Measurements from ENCODE around the gene UTP11.
"Not testable (repeated sequence)": the region's sequence is repeated elsewhere in the genome, so short reads cannot be mapped to it uniquely, and the experiment has no call there.

Gene UTP11, protein sequence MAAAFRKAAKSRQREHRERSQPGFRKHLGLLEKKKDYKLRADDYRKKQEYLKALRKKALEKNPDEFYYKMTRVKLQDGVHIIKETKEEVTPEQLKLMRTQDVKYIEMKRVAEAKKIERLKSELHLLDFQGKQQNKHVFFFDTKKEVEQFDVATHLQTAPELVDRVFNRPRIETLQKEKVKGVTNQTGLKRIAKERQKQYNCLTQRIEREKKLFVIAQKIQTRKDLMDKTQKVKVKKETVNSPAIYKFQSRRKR

DNA sequence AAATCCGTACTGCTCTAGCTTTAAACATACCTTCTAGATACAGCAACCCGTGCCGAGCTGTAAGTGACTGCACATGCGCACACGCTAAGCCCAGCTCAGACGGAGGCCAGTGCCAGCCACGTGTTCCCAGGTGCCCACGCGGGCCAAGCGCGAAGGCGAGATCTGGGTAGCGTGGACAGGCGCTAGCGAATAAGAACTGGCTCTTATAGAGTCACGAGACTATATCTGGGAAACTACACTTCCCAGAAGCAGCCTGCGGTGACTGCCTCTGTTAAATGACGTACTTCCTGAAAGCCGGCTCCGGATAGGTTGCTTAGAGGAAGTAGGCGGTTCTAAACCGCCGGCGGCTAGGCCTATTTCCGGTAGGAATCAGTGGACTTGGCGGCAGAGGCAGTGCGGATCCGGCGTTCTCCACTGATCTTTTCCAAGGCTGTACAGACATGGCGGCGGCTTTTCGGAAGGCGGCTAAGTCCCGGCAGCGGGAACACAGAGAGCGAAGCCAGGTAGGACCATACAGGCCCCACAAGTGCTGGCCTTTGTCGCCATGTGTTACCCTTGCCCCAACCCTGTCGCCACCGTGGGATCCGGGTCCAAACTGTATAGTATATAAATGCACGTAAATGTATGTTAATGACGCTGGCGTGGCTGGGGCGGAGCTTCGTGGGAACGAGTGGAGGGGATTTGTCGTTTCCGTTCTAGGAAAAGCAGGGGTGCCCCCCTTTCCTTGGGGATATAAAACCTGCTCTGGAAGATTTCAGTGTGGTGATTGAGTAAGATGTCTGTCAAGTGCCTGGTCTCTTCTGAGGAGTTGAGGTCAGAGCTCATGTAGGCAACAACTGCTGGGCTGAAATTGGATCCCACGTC is at the start of gene UTP11:
TSS of gene UTP11 (plus strand) at position 372 of the 864 bp plus-strand sequence. CDS start at position 441, 69 bp downstream.
- peak; percentile 90 for DNase-seq

DNA sequence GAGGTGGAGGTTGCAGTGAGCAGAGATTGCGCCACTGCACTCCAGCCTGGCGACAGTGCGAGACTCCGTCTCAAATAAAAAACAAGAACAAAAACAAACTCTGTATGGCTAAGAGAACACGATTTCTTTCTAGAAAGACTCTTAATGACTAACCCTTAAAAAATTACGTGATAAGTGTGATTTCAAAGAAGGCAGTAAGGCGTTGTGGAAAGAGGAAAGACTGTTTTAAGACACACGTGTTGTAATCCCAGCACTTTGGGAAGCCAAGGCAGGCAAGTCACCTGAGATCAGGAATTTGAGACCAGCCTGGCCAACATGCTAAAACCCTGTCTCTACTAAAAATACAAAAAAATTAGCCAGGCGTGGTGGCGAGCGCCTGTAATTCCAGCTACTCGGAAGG is 48.4 kb upstream of the UTP11 start:
- not testable (repeated sequence) for DNase-seq

DNA sequence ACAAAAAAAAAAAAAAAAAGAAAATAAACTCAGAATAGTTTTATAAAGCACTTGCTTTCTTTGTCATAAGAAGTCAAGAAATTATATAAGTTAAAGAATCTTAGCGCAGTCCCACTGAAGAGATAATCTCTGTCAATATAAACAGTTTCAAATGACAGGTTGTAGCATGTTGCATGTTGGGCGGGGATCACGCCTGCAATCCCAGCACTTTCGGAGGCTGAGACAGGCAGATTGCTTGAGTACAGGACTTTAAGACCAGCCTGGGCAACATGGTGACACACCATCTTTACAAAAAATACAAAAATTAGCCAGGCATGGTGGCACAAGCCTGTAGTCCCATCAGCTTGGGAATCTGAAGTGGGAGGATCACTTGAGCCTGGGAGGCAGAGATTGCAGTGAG is 47.2 kb upstream of the UTP11 start:
- DNase-seq = no peak

DNA sequence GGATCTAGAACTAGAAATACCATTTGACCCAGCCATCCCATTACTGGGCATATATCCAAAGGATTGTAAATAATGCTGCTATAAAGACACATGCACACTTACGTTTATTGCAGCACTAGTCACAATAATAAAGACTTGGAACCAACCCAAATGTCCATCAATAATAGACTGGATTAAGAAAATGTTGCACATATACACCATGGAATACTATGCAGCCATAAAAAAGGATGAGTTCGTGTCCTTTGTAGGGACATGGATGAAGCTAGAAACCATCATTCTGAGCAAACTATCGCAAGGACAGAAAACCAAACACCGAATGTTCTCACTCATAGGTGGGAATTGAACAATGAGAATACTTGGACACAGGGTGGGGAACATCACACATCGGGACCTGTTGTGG is 38.9 kb upstream of the UTP11 start:
- not testable (repeated sequence) for DNase-seq

DNA sequence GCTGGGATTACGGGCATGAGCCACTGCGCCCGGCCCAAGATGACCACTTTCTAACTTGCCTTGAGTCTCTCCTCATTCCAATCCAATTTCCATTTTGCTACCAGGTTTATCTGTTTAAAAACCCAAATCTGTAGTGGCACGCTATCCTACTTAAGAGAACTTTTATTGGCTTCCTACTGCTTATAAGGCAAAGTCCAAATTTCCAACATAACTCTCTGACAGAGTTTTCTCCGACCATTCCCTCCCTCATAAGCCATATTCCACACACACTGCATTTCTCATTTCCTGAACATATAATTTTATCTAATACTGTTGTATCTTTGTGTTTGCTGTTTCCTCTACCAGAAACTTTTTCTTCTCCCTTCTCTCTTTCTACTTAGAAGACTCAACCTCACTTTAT is 38.0 kb upstream of the UTP11 start:
- DNase-seq = no peak

- DNase-seq = not testable (repeated sequence)
These were observed 37.5 kb upstream of the UTP11 start for GRCh38 chr1:37975083-37975482.

DNA sequence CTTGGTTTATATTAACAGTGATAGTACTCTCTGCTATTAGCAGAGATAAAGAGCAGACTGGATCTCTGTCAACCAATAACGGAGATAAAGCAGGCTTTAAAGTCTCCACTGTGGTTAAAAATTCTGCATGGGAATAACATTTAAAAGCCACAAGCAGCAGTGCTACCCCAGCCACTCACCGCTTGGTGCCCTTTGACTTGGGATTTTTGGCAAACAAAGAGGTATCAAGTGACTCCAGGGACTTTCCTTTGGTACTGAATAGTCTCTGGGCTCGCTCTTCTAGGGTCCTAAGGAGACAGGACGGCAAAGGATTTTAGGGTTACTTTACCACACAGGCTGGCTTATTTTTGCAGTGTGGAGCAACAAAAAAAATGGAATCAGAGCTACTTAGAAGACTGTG is 34.0 kb upstream of the UTP11 start:
- no peak for DNase-seq

- DNase-seq = no peak
These were observed 29.0 kb upstream of the UTP11 start for GRCh38 chr1:37983546-37983945.

DNA sequence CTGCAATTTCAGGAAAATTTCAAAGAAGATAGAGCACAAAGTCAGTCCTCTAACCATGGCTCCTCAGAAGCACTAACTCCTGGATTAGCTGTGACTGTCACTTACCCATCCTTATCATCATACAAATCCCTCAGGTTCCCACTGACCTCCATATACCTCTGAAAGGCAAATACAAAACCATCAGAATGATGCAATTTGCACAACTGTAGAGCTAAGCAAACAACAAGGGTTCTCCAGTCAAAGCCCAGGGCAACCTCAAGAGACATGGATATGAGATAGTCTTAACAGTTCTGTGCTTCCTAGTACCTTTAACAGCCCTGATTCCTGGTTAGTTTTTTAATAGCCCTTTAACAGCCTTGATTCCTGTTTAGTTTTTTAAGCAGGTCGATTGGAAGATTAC is 24.9 kb upstream of the UTP11 start:
- DNase-seq = no peak

- no peak for DNase-seq
These were observed 23.1 kb upstream of the UTP11 start for GRCh38 chr1:37989361-37989930.

DNA sequence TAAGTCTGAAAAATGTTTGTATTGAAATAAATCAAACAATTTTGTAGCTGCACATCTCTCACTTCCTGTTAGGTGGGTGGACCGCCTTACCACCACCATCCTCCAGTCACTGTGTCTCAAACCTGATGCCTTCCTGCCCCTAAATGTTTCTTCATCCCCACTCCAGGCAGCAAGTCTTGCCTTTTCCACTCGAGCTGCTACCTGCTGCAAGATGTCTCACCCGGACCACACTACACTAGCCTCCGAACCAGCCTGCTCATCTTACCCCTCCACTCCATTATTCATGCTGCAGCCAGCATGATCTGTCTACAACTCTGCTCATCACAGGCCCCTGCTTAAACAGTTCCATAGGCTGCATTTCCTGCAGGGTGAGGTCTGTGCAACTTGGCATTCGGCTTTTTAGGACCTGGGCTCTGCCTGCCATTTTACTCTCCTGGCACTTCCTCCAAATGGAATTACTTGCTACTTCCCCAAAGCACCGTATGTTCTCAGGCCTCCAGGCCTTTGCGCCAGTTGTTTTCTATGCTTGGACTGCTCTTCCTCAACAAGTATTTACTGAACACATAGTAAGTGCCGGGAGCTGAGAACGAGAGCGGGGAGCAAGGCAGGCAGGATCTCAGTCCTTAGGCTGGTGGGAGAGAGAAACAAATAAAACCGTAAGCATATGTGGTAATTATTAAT is 17.5 kb upstream of the UTP11 start:
- no peak for DNase-seq

GRCh38 chr1:37995751-37996345 is 16.7 kb upstream of the UTP11 start:
- peak; percentile 13 for DNase-seq

DNA sequence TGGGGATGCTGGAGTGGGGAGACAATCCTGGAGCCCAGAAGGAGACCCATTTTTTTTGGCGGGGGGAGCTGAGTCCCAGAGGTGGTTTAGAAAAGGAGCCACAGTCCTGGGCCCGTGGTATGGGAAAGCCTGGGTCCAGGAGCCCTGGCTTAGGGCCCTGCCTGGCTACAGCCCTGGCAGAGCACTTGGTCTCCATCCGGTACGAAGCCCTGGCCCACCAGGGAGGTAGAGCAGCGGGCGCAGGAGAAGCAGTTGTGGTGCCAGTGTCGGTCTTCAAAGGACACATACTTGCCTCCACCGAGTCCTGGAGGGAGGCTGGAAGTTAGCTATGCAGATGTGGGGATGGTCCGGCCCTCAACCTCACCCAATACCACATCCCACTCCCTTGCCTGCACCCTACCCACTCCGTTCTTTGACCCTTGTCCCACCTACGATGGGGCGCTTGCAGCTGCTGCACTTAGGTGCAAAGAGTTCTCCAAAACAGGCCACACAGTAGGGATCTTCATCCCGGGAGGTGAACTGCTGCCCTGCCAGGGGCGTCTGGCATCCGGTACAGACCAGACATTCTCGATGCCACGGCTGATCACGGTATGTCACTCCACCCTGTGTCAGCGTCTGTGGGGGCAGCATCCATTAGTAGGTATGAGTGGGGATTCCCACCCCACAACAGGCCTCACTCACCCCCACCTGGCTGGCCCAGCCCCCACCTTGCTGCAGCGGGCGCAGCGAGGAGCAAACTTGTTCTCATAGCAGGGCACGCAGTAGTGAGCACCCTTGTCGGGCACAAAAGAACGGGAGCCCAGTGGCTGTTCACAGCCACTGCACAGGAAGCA is 15.1 kb upstream of the UTP11 start:
- DNase-seq = no peak

DNA sequence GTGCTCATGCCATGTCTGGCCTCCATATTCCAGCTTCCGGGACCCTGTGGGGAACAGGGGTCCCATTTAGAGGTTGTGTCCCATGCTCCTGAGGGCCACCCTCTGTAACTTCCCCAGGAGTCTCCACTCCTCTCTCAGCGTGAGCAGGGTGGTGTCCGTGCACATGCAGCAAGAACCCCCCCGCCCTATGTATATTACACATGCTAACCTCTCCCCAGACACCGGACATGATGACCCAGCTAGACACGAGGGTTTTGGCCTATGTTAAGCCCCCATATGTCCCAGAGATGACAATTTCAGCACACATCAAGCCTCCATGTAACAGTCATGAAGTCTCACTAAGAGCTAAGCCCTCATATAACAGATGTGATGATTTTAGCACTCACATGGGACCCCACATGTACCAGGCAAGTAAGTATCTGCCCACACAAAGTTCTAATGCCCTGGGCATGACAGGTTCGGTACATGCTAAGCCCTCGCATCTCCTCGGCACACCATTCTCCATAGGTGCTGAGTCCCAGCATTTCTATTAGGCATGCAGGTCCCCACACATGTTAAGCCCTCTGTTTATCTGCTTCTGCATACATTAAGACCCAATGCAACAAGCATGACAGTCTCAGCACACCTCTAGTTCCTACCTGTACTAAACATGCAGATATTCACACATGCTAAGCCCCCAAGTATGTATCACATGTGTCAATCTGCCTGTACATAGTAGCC is 14.3 kb upstream of the UTP11 start:
- no peak for DNase-seq

DNA sequence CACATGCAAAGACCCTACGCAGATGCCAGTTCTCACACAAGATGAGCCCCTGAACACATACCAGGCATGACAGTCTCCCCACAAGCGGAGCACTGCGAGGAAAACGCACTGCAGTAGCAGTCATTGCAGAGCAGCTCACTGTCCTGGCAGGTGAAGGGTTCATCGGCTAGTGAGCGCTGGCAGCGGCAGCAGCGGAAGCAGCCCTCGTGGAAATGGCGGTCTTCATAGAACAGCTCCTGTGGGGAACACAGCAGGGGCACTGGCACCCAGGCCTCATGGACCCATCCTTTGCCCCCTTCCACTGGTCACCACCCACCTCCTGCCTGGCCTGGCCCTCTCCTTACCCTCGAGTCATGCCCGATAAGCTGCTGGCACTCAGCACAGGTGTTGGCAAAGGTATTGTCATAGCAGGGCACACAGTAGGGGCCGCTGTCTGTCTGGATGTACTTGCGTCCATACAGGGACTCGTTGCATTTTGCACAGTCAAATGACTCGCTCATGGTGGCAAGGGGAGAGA is 13.6 kb upstream of the UTP11 start:
- DNase-seq = no peak

DNA sequence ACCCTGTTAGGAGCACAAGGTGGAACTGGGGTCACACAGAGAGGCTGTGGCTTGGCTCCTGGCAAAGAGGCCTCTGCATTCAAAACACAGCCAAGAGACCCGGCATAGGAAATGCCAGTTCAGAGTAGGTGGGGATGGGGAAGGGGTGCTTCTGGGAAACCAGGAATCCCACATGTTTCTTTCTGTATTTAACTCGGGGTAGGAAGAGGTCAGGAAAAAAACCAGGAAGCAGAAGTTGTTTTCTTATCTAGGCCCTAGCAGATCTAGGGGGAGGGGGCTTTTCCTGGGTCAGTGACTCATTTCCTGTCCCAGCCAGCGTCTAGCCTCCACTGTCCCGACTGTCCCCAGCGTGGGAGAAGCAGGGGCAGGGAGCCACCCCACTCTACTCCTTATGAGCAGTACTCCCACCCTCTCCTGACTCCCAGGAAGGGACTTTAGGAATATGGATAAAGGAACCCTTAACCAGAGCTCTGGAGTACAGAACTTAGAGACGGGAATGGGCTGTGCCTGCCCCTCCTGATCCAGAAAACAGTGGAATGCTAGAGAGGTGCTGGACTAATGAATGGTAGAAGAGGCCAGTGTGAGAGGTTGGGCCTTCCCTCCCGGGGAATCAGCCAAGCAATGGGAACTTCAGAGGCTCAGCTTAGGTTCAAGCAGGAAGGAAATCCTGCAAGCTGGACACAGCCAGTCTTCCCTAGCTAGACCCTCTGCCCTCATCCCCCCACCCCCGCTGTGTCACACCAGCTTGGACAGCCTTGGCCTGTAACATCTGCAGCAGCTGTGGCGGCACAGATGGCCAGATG is 12.9 kb upstream of the UTP11 start:
- no peak for DNase-seq

DNA sequence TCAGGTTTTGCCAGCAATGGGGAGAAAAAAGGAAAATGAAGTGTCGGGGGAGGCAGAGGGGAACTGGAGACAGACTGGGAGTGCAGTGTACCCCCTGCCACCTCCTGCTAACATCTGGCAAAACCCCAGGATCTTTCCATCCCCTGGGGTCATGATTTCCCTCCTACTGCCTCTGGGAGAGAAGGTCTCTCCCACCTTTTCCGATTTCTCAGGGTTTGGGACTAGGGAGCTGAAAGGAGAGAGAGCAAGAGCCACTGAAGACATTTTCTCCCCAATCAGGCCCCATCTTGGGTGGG is 12.4 kb upstream of the UTP11 start:
- no peak for DNase-seq

DNA sequence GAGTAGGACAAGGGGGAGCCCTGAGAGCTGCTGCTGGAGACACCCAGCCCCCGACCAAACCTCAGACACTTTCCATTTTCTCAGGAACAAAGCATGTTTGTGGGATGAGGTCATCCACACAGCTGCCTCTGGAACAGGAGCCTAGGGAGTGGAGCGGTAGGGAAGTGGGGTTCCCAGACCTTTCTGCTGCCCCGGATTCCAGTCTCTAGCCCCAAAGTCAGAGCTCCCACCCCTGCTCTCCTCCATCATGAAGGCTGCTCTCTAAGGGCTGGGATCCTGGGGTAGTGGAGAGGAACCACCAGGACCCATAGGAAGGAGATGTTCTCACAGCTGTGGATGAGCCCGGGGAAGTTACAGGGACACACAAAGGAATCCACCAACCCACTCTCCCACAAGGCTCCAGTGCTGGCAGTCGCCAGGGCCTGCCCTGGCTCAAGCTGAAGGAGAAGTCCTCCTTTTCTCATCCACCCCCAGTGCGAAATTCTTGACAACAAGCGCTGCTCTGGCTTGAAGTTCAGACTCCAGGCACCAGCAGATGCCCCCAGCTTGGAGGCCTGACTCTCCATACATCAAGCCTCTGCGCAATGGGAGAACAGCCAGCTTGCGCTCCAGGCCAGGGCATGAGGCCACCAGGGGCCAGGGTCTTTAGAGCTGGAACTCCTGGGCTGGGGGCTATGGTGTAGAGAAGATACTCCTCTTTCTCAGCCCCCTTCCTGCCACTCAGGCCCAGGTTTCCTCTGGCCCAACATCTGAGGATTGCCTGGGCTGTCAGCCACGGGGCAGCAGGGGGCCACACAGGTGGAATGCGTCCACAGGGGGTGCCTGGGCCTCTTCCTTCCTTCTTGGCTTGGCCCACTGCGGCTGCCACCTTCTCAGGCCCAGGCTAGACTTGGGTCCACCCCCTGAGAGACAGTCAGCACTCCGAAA is 11.7 kb upstream of the UTP11 start:
- no peak for DNase-seq

Measured in NCI-H748 treated with DMSO at 0.1 percent for 48 hours (cell line).